Spleen (tissue), 7 donors: ENCODE data around the gene NAB1.

Experiments
- POLR2A ChIP-seq, 3 donors: fragments of 450-650 bp; IDR thresholded peaks; one replicate each; pipeline ENCODE4 v1.5.1; 2017; ENCODE audit warnings: antibody characterized with exemption in 3 of 3, mild to moderate bottlenecking in 1 of 3
- POLR2AphosphoS5 ChIP-seq, 3 donors: sonication (generic); formaldehyde crosslinking; IDR thresholded peaks; one replicate each; pipeline ENCODE4 v1.5.1; 2017; ENCODE audit warnings: antibody characterized with exemption in 3 of 3
- TF ChIP-seq, protein P1 (sequence below), 11 experiments: fragments of 200-600 bp in 7 of 11; fragments of 450-650 bp in 4 of 11; sonication (generic) in 4 of 11; IDR thresholded peaks in 8 of 11; conservative IDR thresholded peaks in 3 of 11; 1 replicate in 7 of 11; 2 replicates in 4 of 11; pipeline versions ENCODE4 v1.4.0 to v1.8.0; 2016 to 2021; ENCODE audit warnings: antibody characterized with exemption in 11 of 11, inconsistent platforms in 4 of 11, mild to moderate bottlenecking in 1 of 11
- donor health status: DM: no; HTN: no; CAD: no; lungs with moderate emphysema.
- donor health status: DM: no; HTN: no; CAD: no.
- donor health status: DM: no; HTN: no; CAD: no.

GRCh38 chr2:190663348-190663747 lies 14.5 kb downstream of the NAB1 start:
- TF ChIP-seq, protein P1, sequence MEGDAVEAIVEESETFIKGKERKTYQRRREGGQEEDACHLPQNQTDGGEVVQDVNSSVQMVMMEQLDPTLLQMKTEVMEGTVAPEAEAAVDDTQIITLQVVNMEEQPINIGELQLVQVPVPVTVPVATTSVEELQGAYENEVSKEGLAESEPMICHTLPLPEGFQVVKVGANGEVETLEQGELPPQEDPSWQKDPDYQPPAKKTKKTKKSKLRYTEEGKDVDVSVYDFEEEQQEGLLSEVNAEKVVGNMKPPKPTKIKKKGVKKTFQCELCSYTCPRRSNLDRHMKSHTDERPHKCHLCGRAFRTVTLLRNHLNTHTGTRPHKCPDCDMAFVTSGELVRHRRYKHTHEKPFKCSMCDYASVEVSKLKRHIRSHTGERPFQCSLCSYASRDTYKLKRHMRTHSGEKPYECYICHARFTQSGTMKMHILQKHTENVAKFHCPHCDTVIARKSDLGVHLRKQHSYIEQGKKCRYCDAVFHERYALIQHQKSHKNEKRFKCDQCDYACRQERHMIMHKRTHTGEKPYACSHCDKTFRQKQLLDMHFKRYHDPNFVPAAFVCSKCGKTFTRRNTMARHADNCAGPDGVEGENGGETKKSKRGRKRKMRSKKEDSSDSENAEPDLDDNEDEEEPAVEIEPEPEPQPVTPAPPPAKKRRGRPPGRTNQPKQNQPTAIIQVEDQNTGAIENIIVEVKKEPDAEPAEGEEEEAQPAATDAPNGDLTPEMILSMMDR (IDR thresholded peaks at IDR 0.05 in 8 of 11, conservative IDR thresholded peaks at IDR 0.05 in 3 of 11), result no peak
- no peak for TF ChIP-seq POLR2A (IDR thresholded peaks at IDR 0.05)
- TF ChIP-seq POLR2AphosphoS5 (IDR thresholded peaks at IDR 0.05), result no peak
